Loucy (cell line): ENCODE results near the gene PLPPR3.

Experiments
- EZH2phosphoT487 ChIP-seq: fragments of 200-600 bp; IDR thresholded peaks from 2 replicates; pipeline ENCODE4 v1.6.1; 2018; ENCODE audit warnings: antibody characterized with exemption, mild to moderate bottlenecking, moderate library complexity, borderline replicate concordance
- TF ChIP-seq, protein P1 (sequence below): fragments of 200-600 bp; sonication (generic); conservative IDR thresholded peaks from 2 replicates; pipeline ENCODE4 v1.5.1; 2014; ENCODE audit warnings: mild to moderate bottlenecking, antibody characterized with exemption, low read length

DNA sequence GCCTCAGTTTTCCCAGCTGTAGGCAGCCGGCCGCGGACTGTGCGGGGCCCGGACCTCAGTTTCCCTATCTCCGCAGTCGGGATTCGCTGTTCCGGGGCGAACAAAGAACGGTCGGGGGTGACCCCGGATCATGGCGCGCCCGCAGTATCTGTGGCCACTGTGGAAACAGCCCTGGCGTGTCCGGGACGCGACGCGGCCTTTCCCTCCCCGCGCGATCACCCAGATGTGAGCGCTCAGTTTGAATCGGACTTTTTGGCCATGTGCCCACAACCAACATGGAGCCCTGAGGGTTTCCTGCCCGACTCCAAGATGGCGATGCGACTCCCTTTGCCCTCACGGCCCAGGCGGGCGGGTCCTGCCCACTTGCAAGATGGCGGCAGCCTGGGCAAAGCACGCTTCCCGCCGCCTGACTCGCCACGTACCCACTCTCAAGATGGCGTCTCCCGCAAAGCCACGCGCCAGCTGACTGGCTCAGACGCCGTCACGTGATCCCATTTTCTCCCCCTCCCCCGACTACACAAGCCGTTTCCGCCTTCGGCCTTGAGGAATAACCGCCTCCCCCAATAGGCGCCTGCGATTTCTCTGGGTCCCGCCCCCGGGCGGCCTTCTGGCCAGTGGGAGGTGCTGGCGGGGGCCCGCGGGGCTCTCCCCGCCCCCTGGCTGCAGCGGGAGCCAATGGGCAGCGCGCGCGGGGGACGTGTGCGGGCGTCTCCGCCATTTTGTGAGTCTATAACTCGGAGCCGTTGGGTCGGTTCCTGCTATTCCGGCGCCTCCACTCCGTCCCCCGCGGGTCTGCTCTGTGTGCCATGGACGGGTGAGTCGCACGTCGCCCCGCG, 24.8 kb downstream of the PLPPR3 start, which contains the start of gene PTBP1:
- no peak for TF ChIP-seq EZH2phosphoT487
- TF ChIP-seq, protein P1, sequence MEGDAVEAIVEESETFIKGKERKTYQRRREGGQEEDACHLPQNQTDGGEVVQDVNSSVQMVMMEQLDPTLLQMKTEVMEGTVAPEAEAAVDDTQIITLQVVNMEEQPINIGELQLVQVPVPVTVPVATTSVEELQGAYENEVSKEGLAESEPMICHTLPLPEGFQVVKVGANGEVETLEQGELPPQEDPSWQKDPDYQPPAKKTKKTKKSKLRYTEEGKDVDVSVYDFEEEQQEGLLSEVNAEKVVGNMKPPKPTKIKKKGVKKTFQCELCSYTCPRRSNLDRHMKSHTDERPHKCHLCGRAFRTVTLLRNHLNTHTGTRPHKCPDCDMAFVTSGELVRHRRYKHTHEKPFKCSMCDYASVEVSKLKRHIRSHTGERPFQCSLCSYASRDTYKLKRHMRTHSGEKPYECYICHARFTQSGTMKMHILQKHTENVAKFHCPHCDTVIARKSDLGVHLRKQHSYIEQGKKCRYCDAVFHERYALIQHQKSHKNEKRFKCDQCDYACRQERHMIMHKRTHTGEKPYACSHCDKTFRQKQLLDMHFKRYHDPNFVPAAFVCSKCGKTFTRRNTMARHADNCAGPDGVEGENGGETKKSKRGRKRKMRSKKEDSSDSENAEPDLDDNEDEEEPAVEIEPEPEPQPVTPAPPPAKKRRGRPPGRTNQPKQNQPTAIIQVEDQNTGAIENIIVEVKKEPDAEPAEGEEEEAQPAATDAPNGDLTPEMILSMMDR, result no peak
